Heart left ventricle (tissue), 13 donors: ENCODE data around the gene ZFYVE27.

Experiments used
- CTCF ChIP-seq, 12 donors: fragments of 200-600 bp; sonication (generic) in 4 of 12; IDR thresholded peaks; one replicate each; pipeline versions ENCODE4 v1.5.0 to v1.8.0; 2018 to 2022; ENCODE audit warnings: antibody characterized with exemption in 12 of 12, mild to moderate bottlenecking in 5 of 12
- POLR2A ChIP-seq, 2 donors: fragments of 450-650 bp; IDR thresholded peaks; one replicate each; pipeline ENCODE4 v1.6.1; 2017; ENCODE audit warnings: antibody characterized with exemption in 2 of 2, mild to moderate bottlenecking in 2 of 2, moderate library complexity in 2 of 2
- donor health status: ischemic (EF 13 %, LVEDD 7.1; RV severe dilation, severe dysfunction).
- donor health status: DM: no; HTN: yes; CAD: no.
- donor health status: DM: no; HTN: no; CAD: no.
- donor health status: ischemic (EF 25% LVEDD 6.9; RV normal size, moderate dysfunction).
- donor health status: ischemic (EF 25% LVEDD 5.7; RV mildly dilated, moderate dysfunction).
- donor health status: ischemic (EF 35%, LVEDD 5.7; RV mildly dilated, moderate dysfunction).
- donor health status: nonischemic (EF 11% LVEDD 7.7; RV severe dilation, severe dysfunction).
- donor health status: DM: yes; HTN: yes; CAD: no.
- donor health status: PGD.
- donor health status: ischemic (EF 29% LVEDD 5.4; RV normal size, mild dysfunction).
- donor health status: nonischemic (EF 23%, LVEDD 6.1; RV moderate dilation, normal function).

DNA sequence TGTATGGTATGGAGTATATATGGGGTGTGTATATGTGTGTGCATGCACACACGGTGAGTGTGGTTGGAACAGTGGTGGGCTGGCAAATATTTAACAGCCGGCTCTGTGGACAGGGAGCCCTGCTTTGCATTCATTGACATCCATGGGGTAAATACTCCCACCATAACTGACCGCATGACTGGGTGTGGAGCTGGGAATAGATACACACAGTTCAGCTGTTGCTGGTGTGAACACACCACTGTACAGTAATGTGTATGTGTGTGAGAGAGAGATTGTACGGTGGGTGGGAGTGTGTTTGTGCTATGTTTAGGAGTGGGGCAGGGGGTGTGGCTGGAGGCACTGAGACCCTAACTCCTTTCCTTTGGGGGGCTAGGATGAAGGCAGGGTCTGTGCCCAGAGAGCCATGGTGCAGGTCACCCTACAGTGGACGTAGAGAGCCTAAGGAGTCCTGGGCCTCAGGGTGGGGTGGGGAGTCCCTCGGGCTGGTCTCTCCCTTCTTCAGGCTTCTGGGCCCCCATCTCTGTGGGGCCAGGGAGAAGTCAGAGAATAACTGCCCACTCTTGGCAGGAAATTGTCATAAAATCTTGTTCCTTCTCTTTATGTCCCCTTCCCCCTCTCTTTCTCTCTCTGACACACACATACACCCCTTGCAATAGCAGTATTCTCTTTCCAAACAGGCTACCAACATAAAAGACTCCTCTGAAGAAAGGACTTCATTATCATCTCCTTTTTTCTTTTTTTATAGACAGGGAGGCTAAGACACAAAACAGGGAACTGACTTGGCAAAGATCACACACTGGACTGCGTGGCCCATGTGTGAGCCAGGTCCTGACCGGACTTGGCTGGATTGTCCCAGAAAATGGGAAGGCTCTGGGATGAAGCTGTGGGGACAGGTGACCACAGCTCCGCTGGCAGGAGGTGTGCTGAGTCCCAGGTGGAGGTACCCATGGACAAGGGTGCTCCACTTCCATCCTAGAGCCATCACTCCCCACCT lies 31.7 kb downstream of the ZFYVE27 start:
- TF ChIP-seq CTCF (IDR thresholded peaks at IDR 0.05) (no peak), POLR2A (IDR thresholded peaks at IDR 0.05) (no peak)
